Neural cell (in vitro differentiated cells): Measurements from ENCODE around the gene CPS1.

Source experiments
- CTCF ChIP-seq: fragments of 450-650 bp; IDR thresholded peaks from 2 replicates; pipeline ENCODE4 v1.5.1; 2014; ENCODE audit warnings: antibody characterized with exemption, mild to moderate bottlenecking, moderate library complexity; ENCODE audit not compliant: poor library complexity, severe bottlenecking
- EZH2 ChIP-seq: fragments of 200-600, 300-800 bp; shearing (Covaris generic), sonication (generic); IDR thresholded peaks from 2 replicates; pipeline ENCODE4 v1.6.1; 2014; ENCODE audit warnings: antibody characterized with exemption, low read length, borderline replicate concordance, mild to moderate bottlenecking; ENCODE audit not compliant: insufficient read depth, poor library complexity, severe bottlenecking
- POLR2AphosphoS5 ChIP-seq: IDR thresholded peaks from 2 replicates; pipeline ENCODE4 v1.6.1; 2012
- SMC3 ChIP-seq: fragments of 450-650 bp; conservative IDR thresholded peaks from 2 replicates; pipeline ENCODE4 v1.6.1; 2014; ENCODE audit warnings: antibody characterized with exemption, mild to moderate bottlenecking, moderate library complexity; ENCODE audit not compliant: poor library complexity
- TAF1 ChIP-seq: IDR thresholded peaks from 2 replicates; pipeline ENCODE4 v1.6.1; 2012; ENCODE audit warnings: low read depth

- TF ChIP-seq EZH2 (no peak), CTCF (no peak), SMC3 (no peak), POLR2AphosphoS5 (no peak), TAF1 (no peak)
Observed at GRCh38 chr2:210539578-210540416, 16.6 kb upstream of the CPS1 start.
